ENCODE measurements around the gene C1QBP.
"Not testable (repeated sequence)": the region's sequence is repeated elsewhere in the genome, so short reads cannot be mapped to it uniquely, and the experiment has no call there.

The C1QBP gene, protein sequence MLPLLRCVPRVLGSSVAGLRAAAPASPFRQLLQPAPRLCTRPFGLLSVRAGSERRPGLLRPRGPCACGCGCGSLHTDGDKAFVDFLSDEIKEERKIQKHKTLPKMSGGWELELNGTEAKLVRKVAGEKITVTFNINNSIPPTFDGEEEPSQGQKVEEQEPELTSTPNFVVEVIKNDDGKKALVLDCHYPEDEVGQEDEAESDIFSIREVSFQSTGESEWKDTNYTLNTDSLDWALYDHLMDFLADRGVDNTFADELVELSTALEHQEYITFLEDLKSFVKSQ

DNA sequence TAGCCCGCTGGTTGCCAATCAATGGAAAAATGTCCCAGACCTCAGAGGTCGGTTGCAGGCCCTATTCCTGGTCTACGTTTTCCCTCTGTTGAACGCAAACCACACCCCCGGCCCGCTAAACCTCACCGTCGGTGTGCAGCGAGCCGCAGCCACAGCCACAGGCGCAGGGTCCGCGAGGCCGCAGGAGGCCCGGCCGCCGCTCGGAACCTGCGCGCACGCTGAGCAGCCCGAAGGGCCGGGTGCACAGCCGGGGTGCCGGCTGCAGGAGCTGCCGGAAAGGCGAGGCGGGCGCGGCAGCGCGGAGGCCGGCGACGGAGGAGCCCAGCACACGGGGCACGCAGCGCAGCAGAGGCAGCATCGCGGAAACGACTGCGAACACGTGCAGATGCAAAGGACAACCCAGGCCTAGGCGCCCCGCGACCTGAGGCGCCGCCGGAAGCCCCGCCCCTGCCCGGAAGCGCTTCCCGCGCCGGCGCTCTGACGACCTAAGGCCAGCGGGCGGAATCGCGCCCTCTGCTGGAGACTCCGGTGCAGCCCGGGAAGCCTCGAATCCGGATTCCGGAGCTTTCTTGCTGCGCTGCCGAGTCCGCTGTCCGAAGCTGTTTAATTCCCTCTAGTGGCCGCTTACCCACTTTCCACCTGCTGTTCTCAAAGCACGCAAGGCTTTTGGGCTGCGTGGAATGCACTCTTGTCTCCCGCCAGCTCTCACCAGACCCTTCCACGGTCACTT is at the start of gene C1QBP:
TSS of gene C1QBP (minus strand) at position 440 of the 730 bp plus-strand sequence. CDS start at position 358, 82 bp downstream.
- DNase-seq: peak; percentile 97

DNA sequence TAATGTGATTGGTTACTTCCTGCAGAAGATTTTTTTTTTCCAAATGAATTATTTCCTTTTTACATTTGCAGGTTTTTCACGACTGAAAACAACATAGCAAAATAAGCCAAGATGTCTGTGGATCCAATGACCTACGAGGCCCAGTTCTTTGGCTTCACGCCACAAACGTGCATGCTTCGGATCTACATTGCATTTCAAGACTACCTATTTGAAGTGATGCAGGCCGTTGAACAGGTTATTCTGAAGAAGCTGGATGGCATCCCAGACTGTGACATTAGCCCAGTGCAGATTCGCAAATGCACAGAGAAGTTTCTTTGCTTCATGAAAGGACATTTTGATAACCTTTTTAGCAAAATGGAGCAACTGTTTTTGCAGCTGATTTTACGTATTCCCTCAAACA is 49.8 kb upstream of the C1QBP start:
- DNase-seq: no peak

DNA sequence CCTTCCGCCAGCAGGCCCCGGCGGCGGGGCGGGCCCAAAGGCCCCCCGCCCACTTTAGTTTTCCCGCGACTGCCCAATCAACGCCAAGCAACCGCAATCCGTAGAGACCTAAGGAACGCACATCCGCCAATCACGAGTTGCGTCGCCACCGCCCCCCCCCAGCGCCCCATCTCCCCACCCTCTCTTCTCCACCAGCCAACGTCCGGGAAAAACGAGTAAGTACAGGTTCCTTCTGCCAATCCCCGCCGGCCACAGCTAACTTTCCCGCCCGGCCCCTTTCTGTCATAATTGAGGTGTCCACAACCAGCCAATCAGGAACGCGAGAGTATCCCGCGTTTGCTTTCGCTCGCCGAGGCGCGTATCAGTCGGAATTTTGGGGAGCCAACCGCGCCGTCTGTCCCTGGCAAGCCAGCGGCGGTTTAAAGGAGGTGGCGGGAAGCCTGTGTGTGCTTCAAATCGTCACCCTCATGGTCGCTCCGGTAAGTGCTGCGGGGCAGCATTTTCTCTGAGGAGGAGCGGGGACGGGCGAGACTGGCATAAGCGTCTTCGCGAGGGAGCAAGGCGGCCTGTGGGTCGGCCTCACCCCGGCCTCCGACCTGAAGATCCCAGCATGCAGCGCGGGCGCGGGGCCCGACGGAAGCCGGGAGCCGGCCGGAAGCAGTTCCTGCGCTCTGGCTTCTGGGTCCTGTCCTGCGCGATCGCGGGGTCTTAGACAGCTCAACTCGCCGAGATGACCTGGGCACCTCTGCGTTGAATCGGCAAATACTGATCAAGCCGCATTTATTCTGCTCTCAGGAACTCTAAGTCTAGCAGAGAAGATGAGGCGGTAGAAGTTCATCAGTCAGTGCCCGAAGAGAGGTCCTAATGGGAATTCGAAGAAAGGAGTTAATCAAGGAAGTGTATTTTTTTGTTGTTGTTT is 47.5 kb upstream of the C1QBP start, which contains the start of gene MIS12:
TSS of gene MIS12 (plus strand) at position 361 of the 919 bp plus-strand sequence. CDS start 2,297 bp downstream, outside the sequence.
- peak; percentile 95 for DNase-seq

- no peak for DNase-seq
Measured at GRCh38 chr17:5485270-5486205, 46.6 kb upstream of the C1QBP start, which contains the start of gene DERL2. TSS of gene DERL2 (minus strand) at chr17:5486178. CDS start at chr17:5486161, 17 bp downstream.

GRCh38 chr17:5481451-5481850 is 42.5 kb upstream of the C1QBP start:
- DNase-seq: no peak

- DNase-seq: no peak
Measured at GRCh38 chr17:5480962-5481361, 42.0 kb upstream of the C1QBP start.

DNA sequence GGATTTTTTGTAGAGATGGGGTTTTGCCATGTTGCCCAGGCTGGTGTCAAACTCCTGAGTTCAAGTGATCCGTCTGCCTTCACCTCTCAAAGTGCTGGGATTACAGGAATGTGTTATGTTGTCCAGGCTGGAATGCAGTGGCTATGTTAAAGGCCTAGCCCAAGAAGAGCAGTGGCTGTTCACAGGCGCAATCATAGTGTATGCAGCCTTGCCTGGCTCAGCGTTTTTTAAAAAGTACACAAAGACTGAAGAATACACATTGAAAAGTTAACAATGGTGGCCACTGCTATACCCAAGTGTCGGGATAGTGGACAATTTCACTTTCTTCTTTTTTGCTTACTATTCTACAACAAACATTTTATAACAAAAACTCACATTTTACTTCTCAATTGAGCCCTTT is 40.0 kb upstream of the C1QBP start:
- no peak for DNase-seq

GRCh38 chr17:5473906-5474305 is 35.0 kb upstream of the C1QBP start:
- no peak for DNase-seq

- no peak for DNase-seq
Measured at GRCh38 chr17:5472511-5472910, 33.6 kb upstream of the C1QBP start.

GRCh38 chr17:5468075-5468473 is 29.1 kb upstream of the C1QBP start:
- DNase-seq: no peak

DNA sequence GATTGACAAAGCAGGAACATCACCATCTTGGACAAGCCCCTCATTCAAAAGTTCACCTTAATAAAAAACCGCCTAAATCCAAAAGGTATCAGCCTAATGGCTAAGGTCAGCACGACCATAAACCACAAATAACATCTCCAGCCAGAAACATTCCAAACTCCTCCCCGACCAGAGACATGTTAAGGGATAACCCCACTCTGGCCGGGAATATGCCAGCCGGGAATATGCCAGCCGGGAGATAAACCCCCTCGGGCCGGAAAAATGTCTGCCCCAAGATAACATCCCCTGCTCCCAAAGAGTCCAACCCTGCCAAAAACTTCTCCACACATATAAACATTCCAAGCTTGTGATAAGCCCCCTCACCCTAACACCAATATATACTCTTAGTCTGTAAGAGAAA is 28.5 kb upstream of the C1QBP start:
- no peak for DNase-seq

DNA sequence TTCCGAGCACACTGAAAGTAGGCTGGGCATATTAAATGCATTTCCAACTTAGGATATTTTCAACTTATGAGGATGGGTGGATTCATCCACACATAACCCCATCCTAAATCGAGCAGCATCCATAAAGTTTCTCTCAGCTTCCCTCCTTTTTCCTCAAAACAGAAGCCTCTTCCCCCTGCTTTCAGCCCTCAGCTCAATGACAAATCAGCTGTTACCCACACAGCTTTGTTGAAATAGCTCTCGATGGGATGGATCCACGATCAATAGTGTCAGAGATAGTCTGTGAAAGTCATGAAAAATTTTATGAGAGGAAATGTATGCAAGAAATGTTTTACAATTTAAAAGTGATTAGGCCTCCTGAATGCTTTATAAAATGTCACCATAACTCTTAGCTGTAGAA is 27.3 kb upstream of the C1QBP start:
- DNase-seq: no peak

DNA sequence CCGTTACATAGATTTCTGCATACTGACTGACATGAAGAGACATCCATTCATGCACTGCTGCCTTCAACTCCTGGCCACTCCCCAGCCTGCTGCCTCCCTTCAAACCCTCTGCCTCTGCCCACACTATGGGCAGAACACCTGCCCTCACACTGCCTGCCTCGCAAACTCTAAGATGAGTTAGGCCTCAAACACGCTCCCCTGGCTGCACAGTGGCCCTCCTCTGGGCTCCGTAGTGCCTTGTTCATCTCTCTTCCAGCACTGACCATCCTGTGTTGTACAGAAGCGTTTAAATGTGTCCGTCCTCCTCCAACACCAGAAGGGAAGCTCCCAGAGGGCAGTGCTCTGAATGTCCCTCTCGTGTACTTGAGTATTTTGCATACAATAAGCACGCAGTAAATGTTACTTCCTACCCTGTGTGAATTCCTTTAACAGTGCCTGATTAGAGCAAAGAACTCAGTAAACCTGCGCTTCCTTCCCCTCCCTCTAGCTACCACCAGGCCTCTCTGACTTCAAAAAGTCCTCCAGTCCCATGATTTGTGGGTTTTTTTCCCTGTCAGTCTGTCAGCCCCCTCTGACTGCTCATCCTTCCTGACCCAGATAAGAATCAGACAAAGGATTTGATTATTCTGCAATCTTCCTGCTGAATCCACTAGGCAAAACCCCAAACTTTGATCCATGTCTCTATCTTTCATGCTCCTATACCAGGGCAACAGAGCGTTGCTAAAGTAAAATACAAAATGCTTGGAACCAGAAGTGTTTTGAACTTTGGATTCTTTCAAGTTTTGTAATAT is 26.0 kb upstream of the C1QBP start:
- no peak for DNase-seq

GRCh38 chr17:5446786-5447185 is 7.8 kb upstream of the C1QBP start:
- no peak for DNase-seq

- DNase-seq: no peak
Measured at GRCh38 chr17:5444209-5444608, 5.3 kb upstream of the C1QBP start.

DNA sequence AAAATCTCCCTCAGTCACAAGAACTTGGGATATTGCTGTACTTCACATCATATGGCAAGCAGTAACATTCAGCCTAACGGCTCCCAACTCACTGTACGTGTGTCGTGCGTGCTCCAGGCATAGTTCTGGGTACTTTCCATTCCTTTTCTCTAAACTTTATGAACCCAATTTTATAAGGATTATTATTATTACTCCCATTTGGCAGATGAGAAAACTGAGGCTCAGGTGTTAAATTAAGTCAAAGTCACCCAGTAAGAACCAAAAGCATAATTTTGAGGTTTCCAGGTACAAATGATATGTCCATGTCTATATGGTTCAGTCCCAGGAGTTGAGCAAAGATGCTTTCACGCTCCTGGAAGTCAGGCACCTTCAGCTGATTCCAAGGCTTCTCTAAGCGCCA is 4.8 kb upstream of the C1QBP start:
- no peak for DNase-seq

GRCh38 chr17:5439446-5439764 is 450 bp upstream of the C1QBP start:
- no peak for DNase-seq

DNA sequence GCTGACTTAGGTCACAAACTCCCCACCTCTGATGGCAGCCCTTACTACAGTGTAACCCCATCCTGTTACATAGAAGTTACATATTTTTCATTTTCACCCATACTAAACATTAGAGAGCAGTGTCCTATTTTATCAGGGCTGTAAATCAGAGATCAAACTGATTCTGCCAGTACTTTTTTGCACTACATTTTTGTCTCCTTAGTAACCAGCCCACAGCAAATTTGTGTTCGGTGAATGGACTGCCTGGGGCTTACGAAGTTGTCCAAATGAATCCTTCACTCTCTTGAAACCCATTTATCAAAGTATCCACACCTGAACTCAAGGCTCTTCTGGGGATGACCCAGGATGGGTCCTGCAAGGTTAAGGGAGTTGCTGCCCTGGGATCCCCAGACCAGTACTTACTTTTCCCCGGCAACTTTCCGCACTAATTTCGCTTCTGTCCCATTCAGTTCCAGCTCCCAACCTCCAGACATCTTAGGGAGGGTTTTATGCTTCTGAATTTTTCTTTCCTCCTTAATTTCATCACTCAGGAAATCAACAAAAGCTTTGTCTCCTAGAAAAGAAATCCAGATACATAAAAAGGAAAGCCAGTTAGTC is 1.1 kb downstream of the C1QBP start:
- DNase-seq: no peak

DNA sequence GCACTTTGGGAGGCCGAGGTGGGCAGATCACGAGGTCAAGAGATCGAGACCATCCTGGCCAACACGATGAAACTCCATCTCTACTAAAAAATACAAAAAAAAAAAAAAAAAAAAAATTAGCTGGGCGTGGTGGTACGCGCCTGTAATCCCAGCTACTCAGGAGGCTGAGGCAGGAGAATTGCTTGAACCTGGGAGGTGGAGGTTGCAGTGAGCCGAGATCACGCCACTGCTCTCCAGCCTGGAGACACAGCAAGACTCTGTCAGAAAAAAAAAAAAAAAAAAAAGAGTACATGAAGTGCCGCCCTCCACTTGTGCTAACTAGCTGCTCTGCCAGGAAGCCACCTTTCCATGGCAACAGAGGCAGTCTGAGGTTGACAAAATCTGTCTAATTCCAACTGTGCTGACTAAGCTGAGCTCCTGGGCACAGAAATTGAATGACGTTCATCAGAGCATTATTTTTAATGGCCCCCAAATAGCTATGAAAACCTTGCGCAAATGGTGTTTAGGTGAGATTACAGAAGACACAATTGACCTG is 3.1 kb downstream of the C1QBP start:
- not testable (repeated sequence) for DNase-seq

DNA sequence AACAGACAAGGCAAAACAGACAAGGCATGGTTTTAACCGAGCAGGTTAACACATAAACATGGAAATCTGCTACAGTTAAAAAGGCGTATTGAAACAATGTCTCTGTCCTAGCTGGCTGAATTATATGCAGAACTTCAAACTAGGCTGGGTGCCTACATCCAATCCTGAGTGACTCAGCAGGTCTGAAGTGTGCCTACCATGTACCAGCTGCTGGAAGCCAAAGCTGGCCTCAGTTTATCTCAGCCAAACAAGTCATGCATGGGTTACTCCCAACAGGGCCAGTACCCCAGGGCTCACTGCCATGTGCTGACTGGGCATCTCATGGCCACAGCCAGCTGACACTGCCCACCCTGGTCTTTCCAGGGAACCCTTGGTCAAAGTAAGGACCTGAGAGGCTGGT is 4.0 kb downstream of the C1QBP start:
- no peak for DNase-seq
